PFSK-1 (cell line): ENCODE results near the gene DYNC1LI2. TPM values are rescaled to one million over a fixed set of nuclear protein-coding genes. Genes with fewer than 3 reads are reported as not detected.

Experiments
- FOXP2 ChIP-seq: optimal IDR thresholded peaks from 2 replicates; pipeline ENCODE3; 2011; ENCODE audit warnings: borderline replicate concordance, control low read depth, inconsistent platforms; ENCODE audit not compliant: insufficient read depth; ENCODE audit errors: extremely low read length, extremely low read depth
- POLR2AphosphoS5 ChIP-seq: IDR thresholded peaks from 2 replicates; pipeline ENCODE4 v1.6.1; 2012; ENCODE audit warnings: low read depth, mild to moderate bottlenecking, control low read depth, low read length, moderate library complexity
- REST ChIP-seq, 2 experiments: IDR thresholded peaks; 2 replicates each; pipeline versions ENCODE4 v1.6.1 to v1.8.0; 2011 to 2012; ENCODE audit warnings: low read depth in 2 of 2, low read length in 2 of 2, control low read depth in 1 of 2, inconsistent platforms in 1 of 2, mild to moderate bottlenecking in 1 of 2, moderate library complexity in 1 of 2; ENCODE audit not compliant: insufficient read depth in 1 of 2
- SIN3A ChIP-seq: IDR thresholded peaks from 2 replicates; pipeline ENCODE4 v1.6.1; 2012; ENCODE audit warnings: mild to moderate bottlenecking, low read length, moderate library complexity, borderline replicate concordance; ENCODE audit not compliant: insufficient read depth
- TAF1 ChIP-seq: IDR thresholded peaks from 2 replicates; pipeline ENCODE4 v1.6.1; 2012; ENCODE audit warnings: low read length, control low read depth, borderline replicate concordance; ENCODE audit not compliant: insufficient read depth
- polyA plus RNA-seq: library from polyadenylated mRNA; unstranded; fragments of >200 nt; gene quantifications from one replicate; pipeline ENCODE4 v1.2.1, GENCODE V29; 2012; ENCODE audit warnings: low read depth, missing spikeins; ENCODE audit not compliant: insufficient read length

DYNC1LI2 gene
- 45.1 TPM for polyA plus RNA-seq

- TF ChIP-seq FOXP2, result peak; percentile 82
- TF ChIP-seq REST (IDR thresholded peaks at IDR 0.05; ENCODE audit: insufficient read depth in 1 of 2, low read depth in 2 of 2, low read length in 2 of 2), result no peak
- TF ChIP-seq POLR2AphosphoS5, result peak; percentile 62; the same call in 1 of the 2 replicates
- peak; percentile 63; the same call in 1 of the 2 replicates for TF ChIP-seq TAF1
- no peak for TF ChIP-seq SIN3A
These were observed at the start of gene DYNC1LI2 for GRCh38 chr16:66751303-66751991. Gene DYNC1LI2 (minus strand): TSS chr16:66751609. CDS start chr16:66751591, 18 bp downstream.

- no peak for TF ChIP-seq FOXP2
These were observed 49.4 kb upstream of the DYNC1LI2 start for GRCh38 chr16:66800856-66801255.

DNA sequence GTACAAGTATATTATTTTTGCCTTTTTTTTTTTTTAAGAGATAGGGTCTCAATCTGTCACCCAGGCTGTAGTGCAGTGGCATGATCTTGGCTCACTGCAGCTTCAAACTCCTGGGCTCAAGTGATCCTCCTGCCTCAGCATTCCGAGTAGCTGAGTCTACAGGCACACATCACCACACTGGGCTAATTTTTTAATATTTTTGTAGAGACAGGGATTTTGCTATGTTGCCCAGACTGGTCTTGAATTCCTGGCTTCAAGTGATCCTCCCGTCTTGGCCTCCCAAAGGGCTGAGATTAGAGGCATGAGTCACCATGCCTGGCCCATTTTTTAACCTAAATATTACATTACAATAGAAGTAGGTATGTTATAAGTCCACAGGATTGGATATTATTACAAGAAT, 46.8 kb upstream of the DYNC1LI2 start:
- TF ChIP-seq FOXP2 (no peak), POLR2AphosphoS5 (no peak), TAF1 (no peak), REST (IDR thresholded peaks at IDR 0.05; ENCODE audit: insufficient read depth in 1 of 2, low read depth in 2 of 2, low read length in 2 of 2) (no peak), SIN3A (no peak)

DNA sequence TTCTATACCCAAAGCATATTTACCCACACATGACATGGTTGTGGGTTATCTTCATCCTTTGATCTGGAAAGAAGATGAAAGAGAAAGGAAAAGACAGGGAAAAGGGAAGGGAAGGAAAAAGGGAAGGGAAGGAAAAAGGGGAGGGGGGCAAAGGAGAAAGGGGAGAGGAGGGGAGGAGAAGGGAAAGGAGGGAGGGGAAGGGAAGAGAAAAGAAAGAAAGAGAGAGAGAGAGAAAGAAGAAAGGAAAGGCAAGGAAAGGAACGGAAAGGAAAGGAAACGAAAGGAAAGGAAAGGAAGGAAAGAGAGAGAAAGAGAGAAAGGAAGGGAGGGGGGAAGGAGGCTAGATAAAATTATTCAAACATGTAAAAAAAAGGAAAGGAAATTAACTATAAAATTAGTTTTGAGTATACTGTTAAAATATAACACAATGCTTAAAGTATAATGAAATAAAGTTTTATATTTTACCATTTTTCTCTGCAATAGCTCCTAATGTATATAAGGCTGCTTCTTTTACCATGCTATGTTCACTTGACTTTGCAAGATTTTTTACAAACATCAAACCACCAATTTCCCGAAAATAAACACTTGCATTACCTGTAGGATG, 38.8 kb upstream of the DYNC1LI2 start:
- TF ChIP-seq SIN3A, result no peak
- no peak for TF ChIP-seq POLR2AphosphoS5
- no peak for TF ChIP-seq FOXP2
- TF ChIP-seq TAF1, result no peak

- no peak for TF ChIP-seq REST (IDR thresholded peaks at IDR 0.05; ENCODE audit: insufficient read depth in 1 of 2, low read depth in 2 of 2, low read length in 2 of 2)
- no peak for TF ChIP-seq SIN3A
- TF ChIP-seq POLR2AphosphoS5, result no peak
- no peak for TF ChIP-seq FOXP2
- no peak for TF ChIP-seq TAF1
These were observed 36.0 kb upstream of the DYNC1LI2 start for GRCh38 chr16:66787427-66787826.

GRCh38 chr16:66786551-66786950, 35.1 kb upstream of the DYNC1LI2 start:
- TF ChIP-seq POLR2AphosphoS5, result no peak
- TF ChIP-seq TAF1, result no peak
- no peak for TF ChIP-seq REST (IDR thresholded peaks at IDR 0.05; ENCODE audit: insufficient read depth in 1 of 2, low read depth in 2 of 2, low read length in 2 of 2)
- no peak for TF ChIP-seq SIN3A
- TF ChIP-seq FOXP2, result no peak
